ENCODE data around the gene TMEM42.

TMEM42 gene

DNA sequence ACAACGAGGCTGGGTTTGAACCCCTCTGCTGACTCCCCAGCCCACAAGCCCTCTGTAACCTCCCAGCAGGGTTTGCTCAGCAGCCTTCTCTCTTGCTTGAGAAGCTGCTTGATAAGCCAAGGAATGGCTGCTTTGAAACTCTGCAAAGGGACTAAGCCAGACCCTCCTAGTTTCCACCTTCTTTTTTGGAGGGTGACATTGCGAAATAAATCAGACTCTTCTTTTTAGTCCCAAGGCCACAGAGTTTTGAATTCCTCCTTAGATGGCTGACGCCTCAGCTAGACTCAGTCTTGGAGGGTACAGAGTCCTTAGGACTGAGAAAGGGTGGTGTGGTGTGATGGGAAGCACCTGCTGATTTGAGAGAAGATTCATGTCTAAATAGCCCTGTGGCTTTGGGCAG is 13.9 kb downstream of the TMEM42 start:
- DNase-seq, result no peak

DNA sequence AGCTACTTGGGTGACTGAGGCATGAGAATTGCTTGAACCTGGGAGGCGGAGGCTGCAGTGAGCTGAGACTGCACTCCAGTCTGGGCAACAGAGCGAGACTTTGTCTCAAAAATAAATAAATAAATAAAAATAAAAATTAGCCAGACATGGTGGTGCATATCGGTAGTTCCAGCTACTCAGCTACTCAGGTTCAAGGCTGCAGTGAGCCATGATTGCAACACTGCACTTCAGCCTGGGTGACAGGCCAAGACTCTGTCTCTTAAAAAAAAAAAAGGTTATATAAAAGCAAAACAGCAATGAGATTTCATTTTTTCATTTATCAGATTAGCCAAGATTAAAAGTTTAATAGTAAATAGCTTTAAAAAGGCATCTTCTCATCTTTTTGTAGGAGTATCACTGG is 15.6 kb downstream of the TMEM42 start:
- no peak for DNase-seq

DNA sequence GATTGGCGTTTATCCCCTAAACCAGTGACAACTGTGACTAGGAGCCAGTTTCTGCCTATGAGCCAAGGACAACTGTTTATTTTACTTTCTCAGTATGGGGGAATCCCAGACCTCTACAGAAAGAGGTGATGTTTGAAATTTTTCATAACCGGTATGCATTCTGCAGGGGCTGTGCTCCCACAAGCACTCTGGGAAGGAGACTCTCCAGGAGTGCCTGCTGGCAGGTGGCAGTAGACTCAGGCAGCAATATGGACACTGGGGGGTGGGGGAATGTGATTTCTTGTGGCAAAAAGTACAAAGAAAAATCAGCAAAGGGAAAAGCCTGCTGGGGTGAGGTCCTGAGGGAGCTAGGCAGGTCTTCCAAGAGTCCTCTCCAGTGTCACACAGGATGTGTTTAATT is 18.6 kb downstream of the TMEM42 start:
- no peak for DNase-seq

DNA sequence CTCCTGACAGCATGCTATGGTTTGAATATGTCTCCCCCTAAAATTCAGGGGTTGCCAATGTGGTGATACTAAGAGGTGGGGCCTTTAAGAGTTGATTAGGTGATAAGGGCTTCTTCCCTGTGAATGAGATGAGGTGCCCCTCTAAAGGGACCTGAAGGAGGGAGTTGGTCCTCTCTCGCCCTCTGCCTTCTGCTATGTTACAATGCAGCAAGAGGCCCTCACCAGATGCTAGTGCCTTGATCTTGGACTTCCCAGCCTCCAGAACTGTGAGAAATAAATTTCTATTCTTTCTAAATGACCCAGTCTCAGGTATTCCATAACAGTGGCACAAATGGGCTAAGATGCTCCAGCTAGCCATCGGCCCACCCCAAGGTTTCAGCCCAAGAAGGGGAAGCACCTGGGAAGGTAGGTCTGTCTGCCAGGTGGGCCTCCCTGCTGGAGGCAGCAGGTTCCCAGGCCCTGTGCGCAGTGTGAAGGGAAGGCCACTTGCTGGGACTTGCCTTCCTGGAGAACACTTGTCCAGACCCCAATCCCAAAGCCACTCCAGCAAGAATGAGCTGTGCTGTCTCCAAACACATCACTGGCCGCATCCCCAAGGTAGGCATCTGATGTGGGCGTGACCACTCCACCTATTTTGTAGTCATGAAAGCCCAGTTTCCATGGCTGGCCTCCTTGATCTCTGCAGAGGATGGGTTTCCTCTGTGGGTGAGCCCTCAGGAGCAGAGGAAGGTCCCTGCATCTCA is 21.7 kb downstream of the TMEM42 start:
- no peak for DNase-seq

DNA sequence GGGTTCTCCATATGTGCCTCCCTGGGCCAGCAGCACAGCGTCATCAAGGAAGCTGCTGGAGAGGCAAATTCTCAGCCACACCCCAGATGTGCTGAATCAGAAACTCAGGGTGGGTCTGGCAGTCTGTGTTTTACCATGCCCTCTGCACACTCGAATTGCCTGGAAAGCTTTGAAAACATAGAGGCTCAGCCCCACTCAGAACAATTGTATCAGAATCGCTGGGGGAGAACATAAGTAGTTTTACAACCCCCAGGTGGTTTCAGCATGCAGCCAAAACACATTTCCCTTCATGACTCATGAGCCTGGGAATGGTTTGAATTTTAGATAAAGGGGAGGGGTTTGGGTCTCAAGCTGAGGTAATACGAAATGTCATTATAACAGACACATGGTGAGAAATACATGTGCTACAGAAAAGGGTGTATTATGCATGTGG is 22.3 kb downstream of the TMEM42 start:
- no peak for DNase-seq

DNA sequence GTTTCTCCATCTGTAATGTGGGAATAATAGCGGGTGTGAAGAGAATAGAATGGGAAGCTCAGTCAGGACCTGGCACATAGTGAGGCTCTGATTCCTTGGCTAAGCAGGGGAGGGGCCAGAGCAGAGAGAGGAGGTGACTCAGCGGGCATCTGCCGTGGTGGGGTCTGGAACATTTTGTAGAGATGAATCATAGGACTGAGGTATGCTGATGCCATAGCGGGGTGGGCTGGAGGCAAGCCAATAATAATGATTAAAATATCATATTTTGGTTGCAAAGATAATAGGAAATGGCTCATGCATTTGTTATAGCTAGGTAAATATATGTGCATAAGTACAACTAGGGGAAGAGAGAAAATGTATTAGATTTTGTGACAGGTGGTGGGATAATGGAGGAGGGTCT is 23.9 kb downstream of the TMEM42 start:
- no peak for DNase-seq

DNA sequence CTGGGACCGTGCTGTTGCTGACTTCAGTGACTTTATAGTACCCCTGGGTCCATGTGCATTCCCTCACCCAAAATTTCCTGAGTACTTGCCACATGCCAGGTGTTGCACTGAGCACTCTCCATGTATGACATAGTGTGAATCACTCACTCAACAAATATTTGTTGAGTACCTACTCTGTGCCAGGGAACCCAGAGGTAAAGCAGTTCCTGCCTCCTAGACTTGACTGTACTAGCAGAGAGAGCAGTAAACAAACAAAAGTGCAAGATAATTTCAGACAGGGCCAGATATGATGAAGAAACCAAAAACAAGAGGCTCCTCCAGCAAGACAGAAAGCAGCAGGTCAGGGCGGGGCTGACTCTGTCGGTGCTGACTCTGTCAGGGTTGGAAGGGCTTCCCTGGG is 24.8 kb downstream of the TMEM42 start:
- DNase-seq, result no peak

DNA sequence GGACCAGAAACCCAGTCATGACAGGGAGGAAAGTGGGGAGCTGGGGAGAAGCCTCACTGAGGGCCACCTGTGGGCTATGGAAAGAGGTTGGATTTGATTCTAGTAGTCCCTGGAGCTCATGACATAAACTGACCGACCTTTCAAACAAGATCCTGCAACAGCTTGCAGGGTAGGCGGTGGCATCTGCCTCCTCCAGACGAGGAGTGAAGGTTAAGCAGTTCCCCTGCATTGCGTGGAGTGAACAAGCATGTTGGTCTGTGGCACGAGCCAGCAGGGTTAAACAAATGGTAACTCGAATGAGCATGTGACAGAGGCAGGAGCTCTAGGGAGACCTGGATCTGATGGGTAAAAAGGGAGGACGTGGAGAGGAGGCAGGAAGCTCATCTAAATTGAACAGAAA is 25.4 kb downstream of the TMEM42 start:
- no peak for DNase-seq

DNA sequence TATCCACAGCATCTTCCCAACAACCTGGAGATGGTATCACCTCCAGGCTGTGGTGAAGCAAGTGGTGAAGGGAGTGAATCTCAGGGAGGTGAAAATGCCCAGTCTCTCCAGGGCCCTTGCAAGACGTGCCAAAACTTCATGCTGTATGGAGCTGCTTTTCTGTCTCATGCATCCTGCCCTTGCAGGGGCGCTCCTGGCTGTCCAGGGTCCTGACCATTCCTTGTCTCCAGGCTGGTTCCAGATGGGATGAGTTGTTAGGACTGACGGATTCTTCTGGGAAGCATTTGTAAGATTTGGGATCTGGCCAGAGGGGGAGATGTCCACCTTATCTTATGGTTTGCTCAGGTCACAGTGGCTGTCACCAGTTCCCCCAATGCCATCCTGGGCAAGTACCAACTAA is 28.5 kb downstream of the TMEM42 start:
- DNase-seq, result no peak

DNA sequence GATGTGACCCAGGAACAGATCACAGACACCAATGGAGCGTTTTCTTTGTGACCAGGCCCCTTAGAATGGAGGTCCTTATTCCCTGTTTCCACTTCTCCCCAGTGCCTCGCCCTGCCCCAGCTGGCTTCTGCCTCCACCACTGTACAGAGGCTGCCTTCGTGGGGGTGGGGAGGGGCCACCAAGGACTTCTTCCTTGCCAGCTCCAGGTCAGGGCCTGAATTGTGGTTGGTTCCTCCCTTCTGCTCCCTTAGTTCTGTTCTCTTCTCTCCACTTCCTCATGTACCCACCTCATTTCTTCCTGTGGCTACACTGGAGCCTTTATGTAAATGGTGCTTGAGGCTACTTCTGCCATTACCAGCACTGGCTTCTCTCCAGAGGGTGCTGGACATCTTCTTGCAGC is 29.1 kb downstream of the TMEM42 start:
- DNase-seq, result no peak

DNA sequence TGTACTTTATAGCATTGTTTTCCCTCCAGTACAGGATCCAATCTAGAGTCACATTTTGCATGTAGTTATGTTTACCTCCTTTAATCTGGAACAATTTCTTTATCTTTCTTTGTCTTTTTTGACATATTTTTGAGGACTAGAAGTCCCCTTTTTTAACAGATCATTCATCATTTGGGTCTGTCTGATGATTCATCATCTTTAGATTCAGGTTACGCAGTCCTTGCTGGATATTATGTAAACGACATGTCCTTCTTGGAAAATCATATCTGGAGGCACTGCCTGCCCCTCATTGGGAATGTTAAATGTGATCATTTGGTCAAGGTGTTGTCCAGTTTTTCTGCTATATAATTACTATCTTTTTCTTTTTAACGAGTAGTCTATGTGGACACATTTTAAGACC is 31.0 kb downstream of the TMEM42 start:
- no peak for DNase-seq

DNA sequence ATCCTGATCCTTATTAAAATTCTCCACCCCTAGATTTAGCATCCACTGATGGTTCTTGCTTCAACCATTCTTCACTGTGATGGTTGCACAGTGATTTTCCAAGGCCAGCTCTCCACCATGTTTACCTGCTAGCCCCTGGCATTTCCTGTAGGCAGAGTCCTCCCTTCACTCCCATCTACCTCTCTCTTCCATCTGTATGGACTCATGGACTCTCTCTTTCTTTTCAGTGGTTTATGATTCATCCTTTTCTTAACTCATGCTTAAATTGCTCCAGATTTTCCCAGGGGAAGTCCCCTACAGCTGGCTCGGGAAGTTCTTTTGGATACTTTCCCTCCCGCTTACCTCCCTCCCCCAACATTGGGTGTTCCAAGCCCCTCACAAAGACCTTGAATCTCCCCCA is 31.4 kb downstream of the TMEM42 start:
- DNase-seq, result no peak

DNA sequence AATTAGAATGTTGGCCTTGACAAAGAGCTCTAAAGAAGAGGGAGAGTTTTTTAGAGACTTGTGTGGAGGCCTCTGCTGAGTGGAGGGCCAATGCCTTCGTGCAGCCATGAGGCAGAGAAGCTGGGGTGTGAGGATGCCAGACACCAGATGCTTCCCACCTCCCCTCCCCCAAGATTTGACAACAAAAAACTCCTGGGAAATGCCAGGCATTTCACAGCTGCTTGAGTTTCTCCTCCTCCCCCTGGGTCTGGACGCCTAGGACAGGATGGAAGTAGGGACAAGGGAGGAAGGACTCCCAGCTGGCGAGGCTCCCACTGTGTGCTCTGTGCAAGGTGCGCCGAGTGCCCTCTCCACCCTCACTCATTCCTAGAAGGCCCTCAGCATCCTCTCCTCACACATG is 32.8 kb downstream of the TMEM42 start:
- peak; percentile 13 for DNase-seq

DNA sequence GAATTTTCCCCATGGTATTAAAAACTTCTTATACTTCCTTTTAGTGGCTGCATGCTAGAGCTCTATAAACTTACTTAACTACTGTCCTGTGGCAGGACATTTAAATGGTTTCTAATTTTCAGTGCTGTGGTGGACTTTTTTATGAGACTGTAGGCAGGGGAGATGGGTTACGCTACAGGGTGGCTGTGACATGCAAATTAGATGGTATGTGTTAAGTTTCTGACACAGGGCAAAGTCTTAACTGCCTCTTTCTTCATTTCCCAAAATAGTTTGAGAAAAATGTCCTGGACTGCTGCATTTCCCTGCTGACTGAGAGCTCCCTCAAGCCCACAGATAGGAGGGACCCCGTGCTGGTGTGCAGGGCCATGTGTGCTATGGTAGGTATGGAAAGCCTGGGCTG is 34.7 kb downstream of the TMEM42 start:
- DNase-seq, result no peak

DNA sequence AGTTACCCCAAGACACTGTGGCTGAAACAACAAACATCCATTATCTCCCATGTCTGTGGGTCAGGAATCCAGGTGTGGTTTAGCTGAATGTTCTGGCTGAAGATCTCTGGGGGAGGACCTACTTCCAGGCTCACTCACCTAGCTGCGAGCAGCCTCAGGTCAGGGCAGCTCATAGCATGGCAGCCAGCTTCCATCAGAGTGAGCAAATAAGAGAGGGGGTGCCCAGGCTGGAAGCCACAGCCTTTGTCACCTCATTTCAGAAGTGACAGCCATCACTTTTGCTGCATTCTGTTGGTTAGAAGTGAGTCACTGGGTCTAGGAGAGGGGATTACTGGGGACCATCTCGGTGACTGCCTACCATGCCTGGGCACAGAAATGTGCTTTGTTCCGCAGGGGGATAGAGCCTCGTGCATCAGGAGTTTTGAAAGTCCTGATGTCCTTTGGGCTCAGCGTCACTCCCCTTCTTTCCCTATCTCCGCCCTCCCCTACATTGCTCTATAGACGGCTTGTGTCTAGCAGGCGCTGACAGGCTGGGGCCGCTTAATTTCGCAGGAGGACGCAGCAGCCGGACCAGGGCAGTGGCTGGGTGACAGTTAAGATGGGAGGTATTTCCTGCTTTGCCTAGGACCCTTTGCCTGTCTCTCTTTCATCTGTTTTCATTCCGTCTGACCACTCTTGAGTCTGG is 38.1 kb downstream of the TMEM42 start:
- peak; percentile 18 for DNase-seq

DNA sequence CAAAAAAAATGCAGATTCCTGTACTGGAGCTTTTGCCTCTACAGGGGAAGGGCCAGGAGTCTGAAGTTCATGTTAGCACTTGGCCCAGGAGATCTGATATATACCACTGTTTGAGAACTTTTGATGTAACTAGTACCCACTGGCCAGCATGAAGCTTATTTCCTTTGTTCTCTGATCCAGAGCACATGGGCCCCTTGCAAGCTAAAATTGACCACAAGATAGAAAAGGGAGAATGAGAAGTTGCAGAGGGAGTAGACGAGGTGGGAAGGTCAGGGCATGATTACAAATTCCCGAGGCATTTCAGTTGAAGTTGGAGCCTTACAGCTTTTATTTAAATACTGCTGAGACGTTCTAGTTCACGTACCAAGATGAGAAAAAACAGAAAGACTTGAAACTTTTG is 40.9 kb downstream of the TMEM42 start:
- DNase-seq, result no peak

DNA sequence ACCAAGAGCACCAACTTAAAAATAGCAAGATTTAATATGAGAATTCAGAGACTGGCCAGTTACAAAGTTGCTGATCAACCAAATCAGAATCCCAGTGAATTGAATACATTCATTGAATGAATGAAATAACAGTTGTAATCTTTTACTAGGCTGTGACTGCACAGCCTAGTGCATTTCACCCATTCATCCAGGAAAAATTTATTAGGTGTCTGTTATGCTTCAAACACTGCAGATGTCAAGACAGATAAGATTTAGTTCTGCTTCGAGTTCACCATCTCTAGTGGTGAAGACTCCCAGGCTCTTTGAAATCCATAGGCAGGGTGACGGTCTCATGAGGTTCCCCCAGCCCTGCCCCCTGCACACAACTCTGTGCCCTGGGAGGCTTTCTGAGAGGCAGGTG is 41.6 kb downstream of the TMEM42 start:
- DNase-seq, result no peak

DNA sequence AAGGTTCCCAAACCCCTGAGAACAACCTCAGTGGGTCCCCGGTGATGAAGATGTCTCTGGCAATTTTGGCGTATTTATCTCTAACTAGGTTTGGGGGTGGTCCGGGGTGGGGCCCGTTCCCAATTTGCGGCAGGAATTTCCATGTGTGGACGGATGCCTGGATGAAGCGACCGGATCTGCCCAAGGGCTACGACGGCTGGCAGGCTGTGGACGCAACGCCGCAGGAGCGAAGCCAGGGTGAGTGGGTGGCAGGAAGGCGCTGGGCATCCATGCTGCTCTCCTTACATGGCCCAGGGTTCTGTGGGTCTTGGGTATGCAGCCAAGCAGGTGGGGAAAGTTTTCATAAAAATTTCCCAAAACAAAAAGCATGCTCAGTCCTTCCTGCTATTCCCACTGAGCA is 42.0 kb downstream of the TMEM42 start:
- no peak for DNase-seq

DNA sequence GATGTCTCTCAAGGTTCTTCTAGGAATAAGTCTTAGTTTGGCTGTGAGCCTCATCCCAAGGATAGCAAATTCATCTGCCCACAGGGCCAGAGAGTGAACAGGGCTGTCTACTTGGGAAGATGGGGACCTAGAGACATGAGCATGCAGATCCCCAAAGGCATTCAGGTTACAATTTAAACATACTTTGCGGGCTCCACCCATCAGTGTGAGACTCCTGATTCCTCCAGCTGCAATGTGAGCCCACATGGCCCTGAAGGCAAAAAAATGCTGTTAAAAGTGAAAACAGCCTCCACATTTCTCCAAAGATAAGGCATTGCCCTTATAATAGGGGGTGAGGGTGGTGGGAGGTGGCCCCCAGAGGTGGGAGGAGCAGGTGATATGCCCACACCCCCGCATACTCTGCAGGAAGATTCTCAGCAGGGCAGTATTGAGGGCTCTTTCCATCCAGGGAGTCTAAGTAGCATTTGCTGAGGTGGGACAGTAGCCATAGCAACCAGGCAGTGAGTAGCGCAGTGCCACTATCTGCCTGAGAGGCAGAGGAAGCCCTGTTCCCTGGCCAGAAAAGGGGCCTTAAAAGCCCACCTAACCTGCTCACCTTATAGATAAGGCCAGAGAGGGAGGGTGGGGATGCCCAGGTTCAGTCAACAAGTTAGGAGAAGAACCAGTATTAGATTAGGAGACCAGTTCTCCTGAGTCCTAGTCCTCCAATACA is 43.9 kb downstream of the TMEM42 start:
- DNase-seq, result no peak

DNA sequence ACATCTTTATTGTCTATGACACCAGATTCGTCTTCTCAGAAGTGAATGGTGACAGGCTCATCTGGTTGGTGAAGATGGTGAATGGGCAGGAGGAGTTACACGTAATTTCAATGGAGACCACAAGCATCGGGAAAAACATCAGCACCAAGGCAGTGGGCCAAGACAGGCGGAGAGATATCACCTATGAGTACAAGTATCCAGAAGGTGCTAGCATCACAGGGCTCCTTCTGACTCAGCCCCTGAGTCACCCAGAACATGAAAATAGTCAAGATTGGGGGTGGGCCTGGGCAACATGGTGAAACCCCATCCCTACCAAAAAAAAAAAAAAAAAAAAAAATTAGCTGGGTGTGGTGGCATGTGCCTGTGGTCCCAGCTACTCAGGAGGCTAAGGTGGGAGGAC is 45.3 kb downstream of the TMEM42 start:
- no peak for DNase-seq

DNA sequence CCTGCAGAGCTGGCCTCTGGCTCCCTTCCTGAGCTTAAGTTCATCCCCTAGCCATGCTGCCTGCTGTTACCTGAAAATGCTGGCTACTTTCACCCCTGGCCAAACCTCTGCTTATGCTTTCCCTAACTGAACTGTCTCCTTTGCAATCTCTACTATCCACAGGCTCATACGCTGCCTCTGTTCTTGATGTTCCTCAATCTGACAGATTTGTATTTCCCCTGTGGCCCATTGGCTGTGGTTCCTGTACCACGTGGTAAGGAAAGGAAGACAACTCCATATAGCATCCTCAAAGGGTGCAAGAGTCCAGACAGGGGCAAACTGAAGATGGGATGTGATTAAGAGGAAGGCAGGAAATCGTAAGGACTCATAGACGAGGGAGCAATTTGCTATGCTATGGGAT is 45.9 kb downstream of the TMEM42 start:
- peak; percentile 28 for DNase-seq

DNA sequence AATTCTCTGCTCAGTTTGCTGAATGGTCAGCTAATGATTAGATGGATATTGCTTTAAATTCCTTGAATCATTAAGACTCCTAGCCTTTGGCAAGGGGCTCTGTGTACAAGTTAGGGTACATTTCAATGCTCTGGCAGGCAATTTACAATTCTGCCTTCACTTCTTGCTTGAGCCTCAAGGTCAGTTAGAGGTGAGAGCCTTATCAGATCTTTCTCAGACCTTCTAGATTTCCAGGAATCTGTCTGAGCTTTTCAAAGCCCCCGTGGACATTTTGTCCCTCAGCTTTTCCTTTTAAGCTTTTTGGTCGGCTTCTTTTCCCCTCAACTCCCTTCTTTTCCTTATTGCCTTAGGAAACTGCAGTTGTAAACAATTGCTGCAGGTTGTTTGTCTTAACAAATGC is 47.4 kb downstream of the TMEM42 start:
- no peak for DNase-seq

DNA sequence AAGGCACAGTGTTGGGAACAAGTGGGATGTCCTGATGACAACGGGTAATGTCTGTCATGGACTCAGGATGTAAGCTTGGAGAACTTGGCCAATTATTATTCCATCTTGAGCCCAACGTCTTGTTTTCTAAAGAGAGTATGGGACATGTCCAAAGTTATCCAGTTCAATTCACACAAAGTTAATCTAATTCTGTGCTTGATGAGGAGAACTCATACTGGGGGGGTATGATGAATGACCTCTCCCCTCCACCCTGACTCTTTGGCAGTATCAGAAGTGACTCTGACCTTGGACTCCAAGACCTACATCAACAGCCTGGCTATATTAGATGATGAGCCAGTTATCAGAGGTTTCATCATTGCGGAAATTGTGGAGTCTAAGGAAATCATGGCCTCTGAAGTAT is 49.0 kb downstream of the TMEM42 start:
- no peak for DNase-seq

DNA sequence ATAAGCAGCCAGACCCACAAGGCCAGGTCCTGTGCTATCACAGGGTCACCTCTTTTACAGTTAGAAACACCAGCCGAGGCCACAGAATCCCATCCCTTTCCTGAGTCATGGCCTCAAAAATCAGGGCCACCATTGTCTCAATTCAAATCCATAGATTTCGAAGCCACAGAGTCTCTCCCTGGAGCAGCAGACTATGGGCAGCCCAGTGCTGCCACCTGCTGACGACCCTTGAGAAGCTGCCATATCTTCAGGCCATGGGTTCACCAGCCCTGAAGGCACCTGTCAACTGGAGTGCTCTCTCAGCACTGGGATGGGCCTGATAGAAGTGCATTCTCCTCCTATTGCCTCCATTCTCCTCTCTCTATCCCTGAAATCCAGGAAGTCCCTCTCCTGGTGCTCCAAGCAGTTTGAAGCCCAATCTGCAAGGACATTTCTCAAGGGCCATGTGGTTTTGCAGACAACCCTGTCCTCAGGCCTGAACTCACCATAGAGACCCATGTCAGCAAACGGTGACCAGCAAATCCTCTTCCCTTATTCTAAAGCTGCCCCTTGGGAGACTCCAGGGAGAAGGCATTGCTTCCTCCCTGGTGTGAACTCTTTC is 52.3 kb downstream of the TMEM42 start:
- peak; percentile 73 for DNase-seq

Measured in retina (tissue), 1 donor.